Fibroblast of the aortic adventitia (primary cell): ENCODE data around the gene MSANTD2. TPM values are rescaled to one million over a fixed set of nuclear protein-coding genes. Genes with fewer than 3 reads are reported as not detected.

ENCODE experiments used
- DNase-seq: peaks from one replicate; pipeline ENCODE4 v3.0.0-alpha.2; 2010; ENCODE audit warnings: low read depth
- H3K4me3 ChIP-seq: 2 replicates; pipeline ENCODE4 v1.5.1; 2011; ENCODE audit warnings: low read depth, mild to moderate bottlenecking, control low read depth, low read length, moderate library complexity
- CTCF ChIP-seq: IDR thresholded peaks from 2 replicates; pipeline ENCODE4 v1.5.1; 2011; ENCODE audit warnings: mild to moderate bottlenecking, low read length, control low read depth, inconsistent platforms; ENCODE audit not compliant: insufficient read depth
- total RNA-seq: library from RNA; depleted of rRNA; stranded (reverse); fragments of >200 nt; gene quantifications from 2 replicates; pipeline ENCODE4 v1.2.3, GENCODE V29; 2012; ENCODE audit warnings: low replicate concordance

MSANTD2 gene
- total RNA-seq, 1 donor: 10.8 TPM

GRCh38 chr11:124823512-124824376 is 23.5 kb upstream of the MSANTD2 start:
- no peak overlapping the region for H3K4me3 ChIP-seq
- no peak for TF ChIP-seq CTCF
- no peak for DNase-seq

- no peak overlapping the region for H3K4me3 ChIP-seq
- DNase-seq: no peak
- TF ChIP-seq CTCF: no peak
These were observed 22.0 kb upstream of the MSANTD2 start for GRCh38 chr11:124821995-124822730.

- DNase-seq: no peak
- no peak overlapping the region for H3K4me3 ChIP-seq
- no peak for TF ChIP-seq CTCF
These were observed 16.8 kb upstream of the MSANTD2 start for GRCh38 chr11:124817036-124817435.

GRCh38 chr11:124814739-124815138 is 14.5 kb upstream of the MSANTD2 start:
- no peak for DNase-seq
- no peak for TF ChIP-seq CTCF
- H3K4me3 ChIP-seq: no peak overlapping the region

- peak; percentile 56 for DNase-seq
- TF ChIP-seq CTCF: no peak
These were observed 12.7 kb upstream of the MSANTD2 start for GRCh38 chr11:124812876-124813275.

GRCh38 chr11:124811399-124812125 is 11.4 kb upstream of the MSANTD2 start:
- no peak for DNase-seq
- TF ChIP-seq CTCF: no peak
- H3K4me3 ChIP-seq: no peak overlapping the region

More at GRCh38 chr11:124812876-124813275, 12.7 kb upstream of the MSANTD2 start:
- H3K4me3 ChIP-seq: no peak overlapping the region
